GM12878 (cell line): Measurements from ENCODE around the gene KIF5A. TPM values are rescaled to one million over a fixed set of nuclear protein-coding genes. Genes with fewer than 3 reads are reported as not detected.

Source experiments
- ASH2L ChIP-seq: fragments of 300-600, 200-600 bp; sonication (generic); IDR thresholded peaks from 2 replicates; pipeline ENCODE4 v1.6.1; 2017; ENCODE audit warnings: low read depth, mild to moderate bottlenecking, borderline replicate concordance
- CBX5 ChIP-seq: sonication (generic); IDR thresholded peaks from 2 replicates; pipeline ENCODE4 v1.6.1; 2016; ENCODE audit warnings: low read depth, moderate library complexity, mild to moderate bottlenecking, inconsistent platforms
- CHD2 ChIP-seq: IDR thresholded peaks from 2 replicates; pipeline ENCODE4 v1.6.1; 2011; ENCODE audit warnings: low read depth, low read length, improper control_type of control experiment, borderline replicate concordance
- CREB1 ChIP-seq: IDR thresholded peaks from 2 replicates; pipeline ENCODE4 v1.6.1; 2012; ENCODE audit warnings: low read depth, mild to moderate bottlenecking, inconsistent platforms
- FOXM1 ChIP-seq: IDR thresholded peaks from 2 replicates; pipeline ENCODE4 v1.6.1; 2012; ENCODE audit warnings: low read depth, mild to moderate bottlenecking, inconsistent platforms, low read length, moderate library complexity
- KAT2A ChIP-seq: conservative IDR thresholded peaks from 2 replicates; pipeline ENCODE4 v1.6.1; 2011; ENCODE audit warnings: low read depth, low read length; ENCODE audit not compliant: control insufficient read depth
- NFIC ChIP-seq: IDR thresholded peaks from 2 replicates; pipeline ENCODE4 v1.6.1; 2012; ENCODE audit warnings: low read depth, mild to moderate bottlenecking, inconsistent platforms, low read length, moderate library complexity
- NR2F1 ChIP-seq: fragments of 450-650 bp; conservative IDR thresholded peaks from 2 replicates; pipeline ENCODE4 v1.6.1; 2017; ENCODE audit warnings: mild to moderate bottlenecking
- PAX5 ChIP-seq: IDR thresholded peaks from 2 replicates; pipeline ENCODE4 v1.6.1; 2011; ENCODE audit warnings: low read depth, low read length, borderline replicate concordance
- POLR2AphosphoS2 ChIP-seq: IDR thresholded peaks from 2 replicates; pipeline ENCODE4 v1.6.1; 2011; ENCODE audit warnings: low read depth, mild to moderate bottlenecking, low read length, improper control_type of control experiment, moderate library complexity
- RBBP5 ChIP-seq: fragments of 200-600 bp; sonication (generic); conservative IDR thresholded peaks from 2 replicates; pipeline ENCODE4 v1.6.1; 2016
- SMARCA5 ChIP-seq: fragments of 450-650 bp; IDR thresholded peaks from 2 replicates; pipeline ENCODE4 v1.6.1; 2017; ENCODE audit warnings: mild to moderate bottlenecking
- SMC3 ChIP-seq: IDR thresholded peaks from 2 replicates; pipeline ENCODE4 v1.6.1; 2011; ENCODE audit warnings: low read length, improper control_type of control experiment, borderline replicate concordance
- SREBF2 ChIP-seq: IDR thresholded peaks from 2 replicates; pipeline ENCODE4 v1.6.1; 2012; ENCODE audit warnings: mild to moderate bottlenecking, low read length
- SUZ12 ChIP-seq: fragments of 200-600 bp; sonication (generic); IDR thresholded peaks from one replicate; pipeline ENCODE4 v1.6.1; 2018; ENCODE audit warnings: antibody characterized with exemption, mild to moderate bottlenecking; ENCODE audit not compliant: unreplicated experiment
- TAF1 ChIP-seq: IDR thresholded peaks from 2 replicates; pipeline ENCODE4 v1.6.1; 2011; ENCODE audit warnings: mild to moderate bottlenecking, low read depth, low read length, borderline replicate concordance
- TCF7 ChIP-seq: IDR thresholded peaks from 2 replicates; pipeline ENCODE4 v1.6.1; 2014; ENCODE audit warnings: antibody characterized with exemption, borderline replicate concordance
- YBX1 ChIP-seq: fragments of 450-650 bp; IDR thresholded peaks from 2 replicates; pipeline ENCODE4 v1.6.1; 2016; ENCODE audit warnings: antibody characterized with exemption
- ZSCAN29 ChIP-seq: fragments of 450-650 bp; IDR thresholded peaks from 2 replicates; pipeline ENCODE4 v1.6.1; 2017; ENCODE audit warnings: mild to moderate bottlenecking, moderate library complexity
- polyA plus RNA-seq, 11 experiments: library from polyadenylated mRNA; depleted of rRNA in 4 of 11; unstranded in 6 of 11; stranded (reverse) in 5 of 11; fragments of >200 nt; fragmentation: Nextera tagmentation in 4 of 11; fragmentation: Illumina TruSeq in 1 of 11; extraction: Ambion mirVana in 4 of 11; extraction: Trizol in 1 of 11; gene quantifications; 1 replicate in 1 of 11; 2 replicates in 10 of 11; pipeline versions ENCODE4 v1.2.1 to v1.2.3, GENCODE V29; 2011 to 2016; ENCODE audit warnings: inconsistent platforms in 2 of 11, missing spikeins in 2 of 11, low read depth in 1 of 11
- total RNA-seq, 4 experiments: library from RNA; depleted of rRNA in 3 of 4; stranded (reverse); fragments of >200 nt in 3 of 4; fragmentation: Illumina TruSeq in 1 of 4; extraction: Trizol in 1 of 4; gene quantifications; 2 replicates each; pipeline versions ENCODE4 v1.2.1 to v1.2.3, GENCODE V29; 2013 to 2021
- TF ChIP-seq, protein P1 (sequence below): fragments of 450-650 bp; IDR thresholded peaks from 2 replicates; pipeline ENCODE4 v1.6.1; 2017; ENCODE audit warnings: mild to moderate bottlenecking, moderate library complexity
- TF ChIP-seq, protein P2 (sequence below): IDR thresholded peaks from 2 replicates; pipeline ENCODE4 v1.6.1; 2011; ENCODE audit warnings: low read depth, mild to moderate bottlenecking, low read length, moderate library complexity, borderline replicate concordance; ENCODE audit errors: extremely low read depth
- TF ChIP-seq, protein P3 (sequence below): fragments of 450-650 bp; formaldehyde crosslinking; IDR thresholded peaks from 2 replicates; pipeline ENCODE4 v1.4.0; 2022; ENCODE audit warnings: mild to moderate bottlenecking, moderate library complexity

KIF5A gene
- total and polyA plus RNA-seq, 10 of the 15 experiments (the other 5 are each of a cell fraction or from before 2014, with no cell fraction given), result 0.35 to 2.9 (median 0.97) TPM

DNA sequence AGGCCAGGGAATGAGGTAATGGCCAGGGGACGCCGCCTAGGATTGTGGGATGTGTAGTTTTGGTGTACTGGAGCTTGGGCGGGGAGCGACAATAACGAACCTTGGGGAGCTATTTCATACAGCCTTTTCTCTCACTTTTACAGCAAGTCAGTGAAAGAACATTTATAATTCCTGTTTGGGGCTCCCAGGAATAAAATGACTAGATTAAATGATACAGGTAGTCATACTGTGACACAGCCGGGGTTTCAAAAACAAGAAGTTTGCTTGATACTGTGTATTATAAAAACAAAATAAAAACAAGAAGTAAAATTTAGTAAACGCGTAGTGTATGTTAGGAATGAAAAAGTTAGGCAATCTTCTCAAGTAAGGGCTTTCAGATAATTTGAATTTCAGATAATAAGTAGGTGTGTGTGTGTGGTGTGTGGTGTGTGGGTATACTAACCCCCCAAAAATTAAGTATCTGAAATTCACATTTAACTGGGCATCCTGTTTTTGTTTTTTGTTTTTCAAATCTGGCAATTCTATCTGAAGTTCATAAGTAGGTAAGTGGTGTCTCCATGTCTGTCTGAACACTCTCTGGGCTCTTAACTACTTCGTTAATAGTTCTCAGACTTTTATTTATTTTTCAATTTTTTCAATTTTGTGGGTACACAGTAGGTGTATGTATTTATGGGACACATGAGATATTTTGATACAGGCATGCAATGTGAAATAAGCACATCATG lies 2.4 kb upstream of the KIF5A start (continued):
- TF ChIP-seq, protein P1, sequence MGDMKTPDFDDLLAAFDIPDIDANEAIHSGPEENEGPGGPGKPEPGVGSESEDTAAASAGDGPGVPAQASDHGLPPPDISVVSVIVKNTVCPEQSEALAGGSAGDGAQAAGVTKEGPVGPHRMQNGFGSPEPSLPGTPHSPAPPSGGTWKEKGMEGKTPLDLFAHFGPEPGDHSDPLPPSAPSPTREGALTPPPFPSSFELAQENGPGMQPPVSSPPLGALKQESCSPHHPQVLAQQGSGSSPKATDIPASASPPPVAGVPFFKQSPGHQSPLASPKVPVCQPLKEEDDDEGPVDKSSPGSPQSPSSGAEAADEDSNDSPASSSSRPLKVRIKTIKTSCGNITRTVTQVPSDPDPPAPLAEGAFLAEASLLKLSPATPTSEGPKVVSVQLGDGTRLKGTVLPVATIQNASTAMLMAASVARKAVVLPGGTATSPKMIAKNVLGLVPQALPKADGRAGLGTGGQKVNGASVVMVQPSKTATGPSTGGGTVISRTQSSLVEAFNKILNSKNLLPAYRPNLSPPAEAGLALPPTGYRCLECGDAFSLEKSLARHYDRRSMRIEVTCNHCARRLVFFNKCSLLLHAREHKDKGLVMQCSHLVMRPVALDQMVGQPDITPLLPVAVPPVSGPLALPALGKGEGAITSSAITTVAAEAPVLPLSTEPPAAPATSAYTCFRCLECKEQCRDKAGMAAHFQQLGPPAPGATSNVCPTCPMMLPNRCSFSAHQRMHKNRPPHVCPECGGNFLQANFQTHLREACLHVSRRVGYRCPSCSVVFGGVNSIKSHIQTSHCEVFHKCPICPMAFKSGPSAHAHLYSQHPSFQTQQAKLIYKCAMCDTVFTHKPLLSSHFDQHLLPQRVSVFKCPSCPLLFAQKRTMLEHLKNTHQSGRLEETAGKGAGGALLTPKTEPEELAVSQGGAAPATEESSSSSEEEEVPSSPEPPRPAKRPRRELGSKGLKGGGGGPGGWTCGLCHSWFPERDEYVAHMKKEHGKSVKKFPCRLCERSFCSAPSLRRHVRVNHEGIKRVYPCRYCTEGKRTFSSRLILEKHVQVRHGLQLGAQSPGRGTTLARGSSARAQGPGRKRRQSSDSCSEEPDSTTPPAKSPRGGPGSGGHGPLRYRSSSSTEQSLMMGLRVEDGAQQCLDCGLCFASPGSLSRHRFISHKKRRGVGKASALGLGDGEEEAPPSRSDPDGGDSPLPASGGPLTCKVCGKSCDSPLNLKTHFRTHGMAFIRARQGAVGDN, result no peak
- TF ChIP-seq, protein P2, sequence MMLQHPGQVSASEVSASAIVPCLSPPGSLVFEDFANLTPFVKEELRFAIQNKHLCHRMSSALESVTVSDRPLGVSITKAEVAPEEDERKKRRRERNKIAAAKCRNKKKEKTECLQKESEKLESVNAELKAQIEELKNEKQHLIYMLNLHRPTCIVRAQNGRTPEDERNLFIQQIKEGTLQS, result peak; percentile 38; the same call in 1 of the 2 replicates
- TF ChIP-seq SMARCA5 (no peak), RBBP5 (no peak), POLR2AphosphoS2 (no peak), NFIC (no peak), SUZ12 (no peak), ZSCAN29 (no peak), ASH2L (no peak), SREBF2 (no peak), KAT2A (no peak), TCF7 (no peak), SMC3 (no peak), PAX5 (no peak), FOXM1 (no peak), CHD2 (no peak), NR2F1 (no peak), YBX1 (0 out of 2 replicates have a peak, but pooled peaks have one; percentile 21), CREB1 (peak; percentile 94), CBX5 (no peak), TAF1 (no peak)
- TF ChIP-seq, protein P3, sequence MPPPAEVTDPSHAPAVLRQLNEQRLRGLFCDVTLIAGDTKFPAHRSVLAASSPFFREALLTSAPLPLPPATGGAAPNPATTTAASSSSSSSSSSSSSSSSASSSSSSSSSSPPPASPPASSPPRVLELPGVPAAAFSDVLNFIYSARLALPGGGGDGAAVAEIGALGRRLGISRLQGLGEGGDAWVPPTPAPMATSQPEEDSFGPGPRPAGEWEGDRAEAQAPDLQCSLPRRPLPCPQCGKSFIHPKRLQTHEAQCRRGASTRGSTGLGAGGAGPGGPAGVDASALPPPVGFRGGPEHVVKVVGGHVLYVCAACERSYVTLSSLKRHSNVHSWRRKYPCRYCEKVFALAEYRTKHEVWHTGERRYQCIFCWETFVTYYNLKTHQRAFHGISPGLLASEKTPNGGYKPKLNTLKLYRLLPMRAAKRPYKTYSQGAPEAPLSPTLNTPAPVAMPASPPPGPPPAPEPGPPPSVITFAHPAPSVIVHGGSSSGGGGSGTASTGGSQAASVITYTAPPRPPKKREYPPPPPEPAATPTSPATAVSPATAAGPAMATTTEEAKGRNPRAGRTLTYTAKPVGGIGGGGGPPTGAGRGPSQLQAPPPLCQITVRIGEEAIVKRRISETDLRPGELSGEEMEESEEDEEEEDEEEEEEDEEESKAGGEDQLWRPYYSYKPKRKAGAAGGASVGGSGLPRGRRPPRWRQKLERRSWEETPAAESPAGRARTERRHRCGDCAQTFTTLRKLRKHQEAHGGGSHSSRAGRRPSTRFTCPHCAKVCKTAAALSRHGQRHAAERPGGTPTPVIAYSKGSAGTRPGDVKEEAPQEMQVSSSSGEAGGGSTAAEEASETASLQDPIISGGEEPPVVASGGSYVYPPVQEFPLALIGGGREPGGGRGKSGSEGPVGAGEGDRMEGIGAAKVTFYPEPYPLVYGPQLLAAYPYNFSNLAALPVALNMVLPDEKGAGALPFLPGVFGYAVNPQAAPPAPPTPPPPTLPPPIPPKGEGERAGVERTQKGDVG, result no peak
